ENCODE data around the gene PNMA5.

- TF ChIP-seq CTCF (IDR thresholded peaks at IDR 0.05): no peak
- TF ChIP-seq POLR2AphosphoS5 (IDR thresholded peaks at IDR 0.05): no peak
- TF ChIP-seq POLR2A (IDR thresholded peaks at IDR 0.05): no peak
Measured at GRCh38 chrX:152942077-152942442, 51.9 kb downstream of the PNMA5 start.
